HAP-1 (cell line): ENCODE data around the gene HOXA3.
A peak's percentile ranks its signal among the peaks of the same experiment; 100 is the strongest.

ENCODE experiments used
- DNase-seq, 2 experiments: peaks; one replicate each; pipeline ENCODE4 v3.0.0-alpha.2; 2016 to 2020; ENCODE audit warnings: low spot score in 2 of 2
- H3K27me3 ChIP-seq: fragments of 250-450 bp; sonication (Bioruptor Pico); 2 replicates; pipeline ENCODE4 v1.5.1; 2020; ENCODE audit warnings: low read depth, mild to moderate bottlenecking, moderate library complexity
- H3K36me3 ChIP-seq: fragments of 250-450 bp; sonication (Bioruptor Pico); replicated peaks from 2 replicates; pipeline ENCODE4 v1.5.1; 2020; ENCODE audit warnings: mild to moderate bottlenecking
- H3K4me1 ChIP-seq: fragments of 250-450 bp; sonication (Bioruptor Pico); 2 replicates; pipeline ENCODE4 v1.5.1; 2020; ENCODE audit warnings: mild to moderate bottlenecking
- H3K4me3 ChIP-seq: fragments of 250-450 bp; sonication (Bioruptor Pico); 2 replicates; pipeline ENCODE4 v1.5.1; 2020; ENCODE audit warnings: mild to moderate bottlenecking, moderate library complexity
- H3K9me3 ChIP-seq: fragments of 250-450 bp; sonication (Bioruptor Pico); 2 replicates; pipeline ENCODE4 v1.5.1; 2020; ENCODE audit warnings: mild to moderate bottlenecking, moderate library complexity
- in situ Hi-C: fragments of 300-500 bp; cut with MboI; formaldehyde crosslinking; loops from 3 replicates; pipeline ENCODE4 v1.14.3; 2020; ENCODE audit warnings: low sequenced_read_pairs, inconsistent platforms, mixed read lengths

The HOXA3 gene

GRCh38 chr7:27171325-27171636 lies 18.9 kb upstream of the HOXA3 start:
- DNase-seq: peak in 1 of 2 experiments; percentile 72
- H3K27me3 ChIP-seq: no peaks in the 10 kb centered on the region
- H3K4me3 ChIP-seq: peak overlapping the region; percentile 70
- no peaks in the 10 kb centered on the region for H3K9me3 ChIP-seq
- H3K36me3 ChIP-seq: peaks cover 29% of the 10 kb centered on the region
- in situ Hi-C loops: loop anchor here (25.0 kb wide), 1 partner anchor 959 kb away; the partner anchor contains the start of genes CBX3 and HNRNPA2B1
- H3K4me1 ChIP-seq: peaks cover 9% of the 10 kb centered on the region

DNA sequence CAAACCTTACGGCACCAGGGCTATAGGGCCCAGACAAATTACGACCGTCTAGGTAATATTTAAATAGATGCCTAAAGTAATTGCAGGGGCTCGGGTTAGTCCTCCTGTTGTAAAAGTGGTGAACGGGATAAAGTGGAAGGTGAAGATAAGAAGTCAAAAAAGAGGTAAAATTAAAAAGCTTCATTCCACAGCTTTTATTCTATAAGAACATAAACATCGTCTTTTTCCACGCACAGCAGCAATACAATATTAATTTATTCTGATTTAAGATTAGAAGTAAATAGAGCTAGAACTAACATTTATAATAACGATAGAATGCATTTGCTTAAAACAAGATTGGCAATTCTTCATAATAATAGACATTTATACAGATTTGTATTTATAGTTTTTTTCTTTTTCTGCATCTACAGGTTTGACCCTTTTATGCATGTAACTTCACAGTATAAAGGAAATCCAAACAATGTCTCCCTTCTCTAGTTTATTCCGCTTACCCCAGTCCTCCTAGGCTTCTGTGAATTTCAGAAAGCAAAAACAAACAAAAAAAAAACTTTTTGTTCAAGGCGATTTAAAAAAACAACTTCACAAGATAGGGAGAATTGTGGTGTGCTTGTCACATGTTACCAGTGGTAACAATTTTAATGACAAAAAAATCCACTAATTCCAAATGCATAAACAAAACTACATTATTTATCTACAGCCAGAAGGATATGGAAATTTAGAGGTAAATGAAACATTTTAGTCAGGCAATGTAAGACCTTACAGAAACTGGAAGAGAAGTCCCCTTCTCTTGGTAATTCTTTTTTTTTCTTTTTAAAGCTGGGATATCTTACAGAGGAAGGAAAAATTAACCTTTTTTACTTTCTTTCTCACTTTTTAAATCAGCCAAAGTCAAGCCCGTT lies 18.3 kb upstream of the HOXA3 start:
- DNase-seq: peak in 1 of 2 experiments; percentile 83
- Histone ChIP-seq H3K9me3 (no peaks in the 10 kb centered on the region), H3K4me1 (peaks cover 9% of the 10 kb centered on the region), H3K36me3 (peaks cover 29% of the 10 kb centered on the region), H3K4me3 (peak overlapping the region; percentile 70), H3K27me3 (no peaks in the 10 kb centered on the region)
- in situ Hi-C loops: loop anchor here (25.0 kb wide), 1 partner anchor 958 kb away; the partner anchor contains the start of genes CBX3 and HNRNPA2B1

- Histone ChIP-seq H3K4me1 (peaks cover 8% of the 10 kb centered on the region), H3K4me3 (peak overlapping the region; percentile 70)
Observed at GRCh38 chr7:27169658-27170425, 17.5 kb upstream of the HOXA3 start.

DNA sequence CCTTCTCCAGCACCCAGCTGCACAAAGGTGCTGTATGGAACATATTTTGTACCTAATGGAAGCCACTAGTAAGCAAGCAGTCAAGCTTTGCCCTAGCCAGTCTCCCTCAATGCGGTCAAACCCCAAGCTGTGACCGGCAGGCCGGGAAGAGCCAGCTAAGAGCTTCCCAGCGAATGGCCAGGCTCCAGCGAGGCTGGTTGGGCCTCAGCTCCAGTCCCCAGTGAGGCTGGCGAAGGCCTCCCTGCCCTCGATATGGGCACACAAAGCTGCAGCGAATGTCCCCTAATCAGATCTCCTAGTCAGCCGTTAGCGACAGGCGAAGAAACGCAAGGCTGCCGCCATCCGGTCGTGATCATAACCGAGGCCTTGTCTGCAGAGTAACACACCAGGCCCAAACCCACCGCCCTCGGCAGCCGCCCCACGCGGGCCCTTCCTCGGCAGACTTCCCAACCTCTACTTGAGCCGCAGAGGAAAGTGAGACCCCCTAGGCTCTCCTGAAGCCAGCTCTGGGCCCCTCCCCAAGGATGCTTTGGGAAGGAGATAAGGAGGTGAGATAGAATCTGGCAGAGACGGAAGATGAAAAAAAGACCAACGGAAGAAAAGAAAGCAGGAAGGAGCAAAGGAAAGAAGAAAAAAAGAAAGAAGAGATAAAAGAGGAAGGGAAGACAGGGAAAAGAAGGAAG lies 16.0 kb upstream of the HOXA3 start:
- in situ Hi-C loops: loop anchor here (25.0 kb wide), 1 partner anchor 956 kb away; the partner anchor contains the start of genes CBX3 and HNRNPA2B1

More at GRCh38 chr7:27169658-27170425, 17.5 kb upstream of the HOXA3 start:
- DNase-seq: peak; percentile 49 to 69
- no peaks in the 10 kb centered on the region for H3K27me3 ChIP-seq
- in situ Hi-C loops: loop anchor here (25.0 kb wide), 1 partner anchor 958 kb away; the partner anchor contains the start of genes CBX3 and HNRNPA2B1
- no peaks in the 10 kb centered on the region for H3K9me3 ChIP-seq
- peaks cover 29% of the 10 kb centered on the region for H3K36me3 ChIP-seq

DNA sequence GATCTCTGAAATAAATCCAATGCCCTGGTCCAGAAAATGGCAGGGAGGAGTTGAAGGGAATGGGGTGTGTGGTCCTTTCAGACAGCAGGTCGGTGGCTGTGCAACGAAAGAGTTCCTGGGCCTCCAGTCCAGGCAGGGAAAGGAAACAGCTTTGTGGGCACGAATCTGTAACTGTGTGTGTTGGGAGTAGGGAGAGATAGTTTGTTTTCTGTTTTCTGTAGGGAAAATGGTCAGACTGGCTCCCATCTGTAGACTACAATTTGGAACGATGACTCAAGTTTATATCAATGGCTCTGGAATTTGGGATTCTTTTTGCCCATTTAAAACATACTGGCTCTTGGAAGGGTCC lies 15.5 kb upstream of the HOXA3 start:
- DNase-seq: peak in 1 of 2 experiments; percentile 22
- peaks cover 47% of the 10 kb centered on the region for H3K36me3 ChIP-seq
- no peaks in the 10 kb centered on the region for H3K27me3 ChIP-seq
- in situ Hi-C loops: loop anchor here (25.0 kb wide), 1 partner anchor 956 kb away; the partner anchor contains the start of genes CBX3 and HNRNPA2B1
- peak overlapping the region; percentile 70 for H3K4me3 ChIP-seq
- peaks cover 3% of the 10 kb centered on the region; the same call in 1 of the 2 replicates for H3K4me1 ChIP-seq
- no peaks in the 10 kb centered on the region for H3K9me3 ChIP-seq

More for the DNA sequence above, 16.0 kb upstream of the HOXA3 start:
- peak; percentile 62 to 76 for DNase-seq
- no peaks in the 10 kb centered on the region for H3K9me3 ChIP-seq
- peaks cover 42% of the 10 kb centered on the region for H3K36me3 ChIP-seq
- peaks cover 3% of the 10 kb centered on the region; the same call in 1 of the 2 replicates for H3K4me1 ChIP-seq
- no peaks in the 10 kb centered on the region for H3K27me3 ChIP-seq
- H3K4me3 ChIP-seq: peak overlapping the region; percentile 70

- in situ Hi-C loops: loop anchor here (25.0 kb wide), 1 partner anchor 955 kb away; the partner anchor contains the start of genes CBX3 and HNRNPA2B1
Observed at GRCh38 chr7:27166531-27167505, 14.4 kb upstream of the HOXA3 start.

DNA sequence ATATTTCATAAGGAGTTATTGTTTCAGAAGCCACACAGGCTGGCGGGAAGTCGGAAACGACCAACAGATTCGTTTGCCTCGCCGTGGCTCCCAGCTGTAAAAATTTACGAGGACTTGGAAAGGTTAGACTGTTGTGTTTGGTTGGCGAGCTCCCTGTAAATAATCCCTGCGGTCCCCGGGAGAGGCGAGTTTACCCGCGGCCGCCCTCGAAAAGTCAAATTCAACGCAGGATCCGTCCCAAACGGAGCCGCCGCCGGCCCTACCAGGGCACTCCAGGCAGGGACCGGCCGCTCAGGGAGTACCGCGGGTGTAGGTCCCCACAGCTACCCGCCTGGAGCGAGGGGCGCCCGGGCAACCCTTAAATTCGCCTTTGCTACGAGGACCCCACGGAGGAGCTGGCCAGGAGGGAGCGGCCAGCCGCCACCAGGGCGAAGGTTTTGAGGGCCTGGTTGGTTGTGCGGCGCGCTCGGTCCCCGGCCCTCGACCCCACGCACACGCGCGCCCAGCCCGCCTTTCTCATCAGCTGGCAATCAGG lies 13.7 kb upstream of the HOXA3 start:
- in situ Hi-C loops: loop anchor here (25.0 kb wide), 1 partner anchor 954 kb away; the partner anchor contains the start of genes CBX3 and HNRNPA2B1
- no peaks in the 10 kb centered on the region for H3K27me3 ChIP-seq
- peak overlapping the region; percentile 70 for H3K4me3 ChIP-seq

More at GRCh38 chr7:27166531-27167505, 14.4 kb upstream of the HOXA3 start:
- peaks cover 52% of the 10 kb centered on the region for H3K36me3 ChIP-seq
- peaks cover 3% of the 10 kb centered on the region; the same call in 1 of the 2 replicates for H3K4me1 ChIP-seq
- H3K9me3 ChIP-seq: no peaks in the 10 kb centered on the region
- peak overlapping the region; percentile 70 for H3K4me3 ChIP-seq
- DNase-seq: peak; percentile 73 to 76
- no peaks in the 10 kb centered on the region for H3K27me3 ChIP-seq

DNA sequence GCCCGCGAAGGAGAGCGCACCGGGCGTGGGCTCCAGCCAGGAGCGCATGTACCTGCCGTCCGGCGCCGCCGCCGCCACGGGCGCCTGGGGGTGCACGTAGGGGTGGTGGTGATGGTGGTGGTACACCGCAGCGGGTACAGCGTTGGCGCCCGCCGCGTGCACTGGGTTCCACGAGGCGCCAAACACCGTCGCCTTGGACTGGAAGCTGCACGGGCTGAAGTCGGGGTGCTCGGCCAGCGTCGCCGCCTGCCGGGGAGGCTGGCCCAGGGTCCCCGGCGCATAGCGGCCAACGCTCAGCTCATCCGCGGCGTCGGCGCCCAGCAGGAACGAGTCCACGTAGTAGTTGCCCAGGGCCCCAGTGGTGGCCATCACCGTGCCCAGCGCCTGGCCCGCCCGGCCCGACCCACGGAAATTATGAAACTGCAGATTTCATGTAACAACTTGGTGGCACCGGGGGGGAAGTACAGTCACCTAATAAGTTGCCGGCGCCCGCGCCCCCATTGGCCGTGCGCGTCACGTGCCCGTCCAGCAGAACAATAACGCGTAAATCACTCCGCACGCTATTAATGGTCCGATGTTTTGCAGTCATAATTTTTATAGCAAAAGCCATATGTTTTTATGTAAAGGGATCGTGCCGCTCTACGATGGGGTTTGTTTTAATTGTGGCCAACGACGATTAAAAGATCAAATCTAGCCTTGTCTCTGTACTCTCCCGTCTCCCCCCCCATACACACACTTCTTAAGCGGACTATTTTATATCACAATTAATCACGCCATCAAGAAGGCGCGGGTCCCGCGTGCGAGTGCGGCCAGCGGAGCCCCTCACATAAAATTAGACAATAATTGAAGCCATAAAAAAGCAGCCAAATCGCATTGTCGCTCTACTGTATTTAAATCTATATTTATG lies 13.0 kb upstream of the HOXA3 start, which contains the start of gene HOXA9:
TSS of gene HOXA9 (minus strand) at position 449 of the 907 bp plus-strand sequence. CDS start at position 369, 80 bp downstream.
- Histone ChIP-seq H3K4me3 (peak within 1 kb of the TSS; percentile 70), H3K27me3 (no peaks in the 10 kb centered on the region), H3K4me1 (0 out of 2 replicates have a peak, but pooled peaks cover 3% of the 10 kb centered on the region), H3K9me3 (no peaks in the 10 kb centered on the region), H3K36me3 (peaks cover 48% of the 10 kb centered on the region)
- in situ Hi-C loops: loop anchor here (25.0 kb wide), 1 partner anchor 953 kb away; the partner anchor contains the start of genes CBX3 and HNRNPA2B1
- DNase-seq: peak; percentile 91 to 94

More for the DNA sequence above, 13.7 kb upstream of the HOXA3 start:
- DNase-seq: peak; percentile 73 to 76
- Histone ChIP-seq H3K9me3 (no peaks in the 10 kb centered on the region), H3K4me1 (0 out of 2 replicates have a peak, but pooled peaks cover 3% of the 10 kb centered on the region), H3K36me3 (peaks cover 48% of the 10 kb centered on the region)

GRCh38 chr7:27164367-27165088 lies 12.1 kb upstream of the HOXA3 start:
- no peaks in the 10 kb centered on the region for H3K27me3 ChIP-seq
- peaks cover 47% of the 10 kb centered on the region for H3K36me3 ChIP-seq
- in situ Hi-C loops: loop anchor here (25.0 kb wide), 1 partner anchor 952 kb away; the partner anchor contains the start of genes CBX3 and HNRNPA2B1
- H3K4me3 ChIP-seq: peak overlapping the region; percentile 70
- DNase-seq: peak; percentile 26 to 71
- no peaks in the 10 kb centered on the region for H3K9me3 ChIP-seq
- H3K4me1 ChIP-seq: peaks cover 8% of the 10 kb centered on the region

DNA sequence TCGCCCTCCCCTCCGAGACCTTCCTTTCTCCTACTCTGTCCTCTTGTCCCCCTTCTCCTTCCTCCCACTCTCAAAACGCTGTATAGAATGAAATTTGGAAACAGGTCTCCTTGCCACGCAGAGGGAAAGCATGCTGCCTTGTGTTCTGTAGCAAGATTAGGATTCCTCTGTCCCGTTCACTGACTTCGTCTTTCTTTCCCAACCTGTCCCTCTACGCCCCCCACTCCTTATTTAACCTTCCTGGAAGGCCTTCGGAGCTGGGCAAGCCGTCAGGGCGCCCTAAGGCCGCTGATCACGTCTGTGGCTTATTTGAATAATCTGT lies 11.6 kb upstream of the HOXA3 start:
- peaks cover 42% of the 10 kb centered on the region for H3K36me3 ChIP-seq
- H3K27me3 ChIP-seq: no peaks in the 10 kb centered on the region
- peaks cover 14% of the 10 kb centered on the region for H3K4me1 ChIP-seq
- no peak for DNase-seq
- in situ Hi-C loops: loop anchor here (25.0 kb wide), 1 partner anchor 952 kb away; the partner anchor contains the start of genes CBX3 and HNRNPA2B1
- H3K4me3 ChIP-seq: peak overlapping the region; percentile 70
- H3K9me3 ChIP-seq: no peaks in the 10 kb centered on the region
